ENCODE measurements around the gene USP20. TPM values are rescaled to one million over a fixed set of nuclear protein-coding genes. Genes with fewer than 3 reads are reported as not detected.

USP20 gene
- total RNA-seq, 1 donor from 2014 or later: 39.2 TPM

DNA sequence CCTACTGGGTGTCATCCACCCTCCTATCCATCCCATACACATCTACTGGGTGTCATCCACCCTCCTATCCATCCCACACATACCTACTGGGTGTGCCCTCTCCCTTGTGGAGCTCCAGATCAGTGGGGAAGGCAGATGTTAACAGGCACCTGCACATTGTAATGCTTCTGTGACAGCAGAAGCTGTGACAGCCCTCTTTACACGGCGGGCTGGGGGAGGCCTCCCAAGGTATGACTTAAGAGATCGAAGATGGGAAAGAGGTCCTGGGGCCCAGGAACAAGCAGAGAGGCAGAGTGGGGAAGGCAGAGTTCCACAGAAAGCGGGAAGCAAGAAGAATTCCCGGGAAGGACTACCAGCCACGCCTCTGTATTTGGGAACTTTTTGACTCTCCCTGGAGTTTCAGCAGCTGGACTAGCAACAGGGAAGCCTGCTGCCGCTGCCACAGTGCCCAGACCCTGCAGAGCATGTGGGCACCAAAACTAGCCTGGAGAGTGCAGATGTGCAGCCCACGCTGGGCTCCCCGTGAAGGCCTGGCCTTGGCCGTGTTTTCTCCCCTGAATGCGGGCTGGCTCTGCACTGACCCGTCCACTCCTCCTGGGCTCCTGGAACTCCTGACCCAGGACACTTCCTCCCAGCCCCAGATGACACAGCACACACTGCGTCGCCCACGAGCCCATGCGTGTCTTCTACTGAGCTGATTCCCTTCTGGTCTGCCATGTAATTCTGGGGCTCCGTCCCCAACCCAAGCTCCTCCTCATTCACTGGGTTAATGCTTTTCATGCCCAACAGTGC, 20.6 kb upstream of the USP20 start:
- Mint-ChIP-seq H3K27me3 (no peaks in the 10 kb centered on the region), H3K27ac (no peak overlapping the region), H3K4me3 (no peak overlapping the region), H3K36me3 (peaks cover 18% of the 10 kb centered on the region), H3K9me3 (no peaks in the 10 kb centered on the region), H3K4me1 (ENCODE audit: unreplicated experiment) (peaks cover 4% of the 10 kb centered on the region)
- no peak for TF ChIP-seq CTCF (conservative IDR thresholded peaks at IDR 0.05)
- DNase-seq (ENCODE audit: extremely low spot score, unreplicated experiment): no peak

- peaks cover 18% of the 10 kb centered on the region for H3K36me3 Mint-ChIP-seq
- H3K4me1 Mint-ChIP-seq (ENCODE audit: unreplicated experiment): peaks cover 4% of the 10 kb centered on the region
- peak overlapping the region; percentile 13 for H3K27ac Mint-ChIP-seq
- H3K9me3 Mint-ChIP-seq: no peaks in the 10 kb centered on the region
- H3K4me3 Mint-ChIP-seq: no peak overlapping the region
- DNase-seq (ENCODE audit: extremely low spot score, unreplicated experiment): no peak
- no peak for TF ChIP-seq CTCF (conservative IDR thresholded peaks at IDR 0.05)
- no peaks in the 10 kb centered on the region for H3K27me3 Mint-ChIP-seq
Observed at GRCh38 chr9:129815278-129815677, 20.0 kb upstream of the USP20 start.

DNA sequence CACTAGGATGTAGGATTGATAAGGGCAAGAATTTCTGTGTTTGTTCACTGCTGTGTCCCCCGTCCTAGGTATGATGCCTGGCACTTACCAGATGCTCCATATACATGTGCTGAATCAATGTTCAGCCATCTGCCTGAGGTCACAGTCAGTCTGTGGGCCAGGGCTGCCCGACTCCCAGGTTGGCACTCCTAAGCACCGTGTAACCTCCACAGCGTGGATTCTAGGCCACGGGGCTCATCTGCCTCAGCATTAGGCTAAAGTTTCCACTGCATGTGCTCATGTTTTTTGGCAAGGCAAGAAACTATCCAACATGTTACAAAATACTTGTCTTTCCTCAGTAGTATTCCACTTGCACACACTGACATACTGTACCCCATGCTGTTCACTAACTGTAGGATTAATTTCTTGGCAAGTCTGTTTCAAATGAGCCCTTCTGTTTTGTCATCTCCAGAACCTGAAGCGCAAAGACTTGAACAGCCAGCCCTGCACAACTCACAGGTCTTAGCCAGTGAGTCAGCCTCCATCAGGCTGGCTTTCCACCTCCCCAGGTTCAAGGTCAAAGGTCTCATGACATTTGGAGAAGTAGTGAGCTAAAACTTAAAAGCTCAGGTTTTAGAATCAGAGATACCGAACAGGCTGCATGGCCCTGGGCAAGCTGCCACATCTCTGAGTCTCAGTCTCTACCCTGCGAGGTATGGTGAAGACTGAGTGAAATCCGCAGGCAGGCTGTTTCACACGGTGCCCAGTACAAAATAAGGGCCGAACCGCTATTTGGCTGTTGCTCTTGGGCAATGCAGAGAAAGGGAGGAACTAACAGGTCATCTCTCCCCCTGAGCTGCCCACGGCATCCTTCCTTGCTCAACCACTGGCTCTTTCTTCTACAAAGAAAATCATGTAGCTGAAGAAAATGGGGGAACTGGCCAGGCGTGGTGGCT, 18.5 kb upstream of the USP20 start:
- Mint-ChIP-seq H3K4me3 (no peak overlapping the region), H3K27me3 (no peaks in the 10 kb centered on the region), H3K4me1 (ENCODE audit: unreplicated experiment) (no peaks in the 10 kb centered on the region), H3K27ac (no peak overlapping the region), H3K36me3 (peaks cover 15% of the 10 kb centered on the region), H3K9me3 (no peaks in the 10 kb centered on the region)
- TF ChIP-seq CTCF (conservative IDR thresholded peaks at IDR 0.05): no peak
- no peak for DNase-seq (ENCODE audit: extremely low spot score, unreplicated experiment)

- Mint-ChIP-seq H3K36me3 (peaks cover 12% of the 10 kb centered on the region), H3K4me3 (peak overlapping the region; percentile 92), H3K27ac (no peak overlapping the region), H3K9me3 (no peaks in the 10 kb centered on the region), H3K4me1 (ENCODE audit: unreplicated experiment) (peaks cover 10% of the 10 kb centered on the region), H3K27me3 (no peaks in the 10 kb centered on the region)
- TF ChIP-seq CTCF (conservative IDR thresholded peaks at IDR 0.05): no peak
- no peak for DNase-seq (ENCODE audit: extremely low spot score, unreplicated experiment)
Observed at GRCh38 chr9:129822898-129823541, 12.2 kb upstream of the USP20 start.

GRCh38 chr9:129823542-129823934, 11.7 kb upstream of the USP20 start:
- H3K9me3 Mint-ChIP-seq: no peaks in the 10 kb centered on the region
- peaks cover 11% of the 10 kb centered on the region for H3K36me3 Mint-ChIP-seq
- peaks cover 10% of the 10 kb centered on the region for H3K4me1 Mint-ChIP-seq (ENCODE audit: unreplicated experiment)
- no peak for TF ChIP-seq CTCF (conservative IDR thresholded peaks at IDR 0.05)
- no peaks in the 10 kb centered on the region for H3K27me3 Mint-ChIP-seq
- DNase-seq (ENCODE audit: extremely low spot score, unreplicated experiment): no peak
- H3K27ac Mint-ChIP-seq: no peak overlapping the region
- H3K4me3 Mint-ChIP-seq: peak overlapping the region; percentile 92
